Activated naive CD4-positive, alpha-beta T cell (primary cell): Measurements from ENCODE around the gene NT5C2.
"Not testable (repeated sequence)": the region's sequence is repeated elsewhere in the genome, so short reads cannot be mapped to it uniquely, and the experiment has no call there.

Experiments used
- DNase-seq, 4 experiments: peaks; one replicate each; lab custom pipeline; 2025; lab: John Stamatoyannopoulos, UW

Gene NT5C2

DNA sequence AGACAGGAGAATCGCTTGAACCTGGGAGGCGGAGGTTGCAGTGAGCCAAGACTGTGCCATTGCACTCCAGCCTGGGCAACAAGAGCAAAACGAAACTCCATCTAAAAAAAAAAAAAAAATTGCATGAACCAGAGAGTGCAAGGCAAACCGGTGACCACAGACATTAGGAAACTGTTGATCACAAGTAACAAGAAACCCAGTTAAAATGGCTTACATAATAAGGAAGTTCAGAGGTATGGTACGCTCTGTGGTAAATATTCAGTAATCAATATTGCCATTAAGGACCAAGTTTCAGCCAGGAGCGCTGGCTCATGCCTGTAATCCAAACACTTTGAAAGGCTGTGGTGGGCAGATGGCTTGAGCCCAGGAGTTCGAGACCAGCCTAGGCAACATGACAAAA is 9.2 kb upstream of the NT5C2 start:
- DNase-seq: no peak

- no peak for DNase-seq
These were observed 6.4 kb upstream of the NT5C2 start for GRCh38 chr10:103199488-103199887.

- DNase-seq: no peak
These were observed 5.6 kb upstream of the NT5C2 start for GRCh38 chr10:103198648-103199047.

DNA sequence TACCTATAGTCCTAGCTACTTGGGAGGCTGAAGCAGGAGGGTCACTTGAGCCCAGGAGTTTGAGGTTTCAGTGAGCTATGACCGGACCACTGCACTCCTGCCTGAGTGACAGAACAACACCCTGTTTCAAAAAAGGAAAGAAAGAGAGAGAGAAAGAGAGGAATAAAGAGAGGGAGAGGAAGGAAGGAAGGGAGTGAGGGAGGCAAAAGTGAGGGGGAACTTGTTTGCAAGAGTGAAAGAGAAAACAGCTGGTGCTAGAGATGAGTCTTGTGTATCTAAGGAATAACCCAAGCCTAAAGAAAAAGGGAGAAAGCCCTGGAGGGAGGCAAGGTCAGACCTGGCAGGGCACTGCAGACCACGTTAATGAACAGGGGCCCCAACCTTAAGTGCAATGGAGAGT is 4.8 kb upstream of the NT5C2 start:
- no peak for DNase-seq

- no peak for DNase-seq
These were observed 4.1 kb upstream of the NT5C2 start for GRCh38 chr10:103197174-103197573.

GRCh38 chr10:103196516-103196915 is 3.4 kb upstream of the NT5C2 start:
- DNase-seq: no peak

DNA sequence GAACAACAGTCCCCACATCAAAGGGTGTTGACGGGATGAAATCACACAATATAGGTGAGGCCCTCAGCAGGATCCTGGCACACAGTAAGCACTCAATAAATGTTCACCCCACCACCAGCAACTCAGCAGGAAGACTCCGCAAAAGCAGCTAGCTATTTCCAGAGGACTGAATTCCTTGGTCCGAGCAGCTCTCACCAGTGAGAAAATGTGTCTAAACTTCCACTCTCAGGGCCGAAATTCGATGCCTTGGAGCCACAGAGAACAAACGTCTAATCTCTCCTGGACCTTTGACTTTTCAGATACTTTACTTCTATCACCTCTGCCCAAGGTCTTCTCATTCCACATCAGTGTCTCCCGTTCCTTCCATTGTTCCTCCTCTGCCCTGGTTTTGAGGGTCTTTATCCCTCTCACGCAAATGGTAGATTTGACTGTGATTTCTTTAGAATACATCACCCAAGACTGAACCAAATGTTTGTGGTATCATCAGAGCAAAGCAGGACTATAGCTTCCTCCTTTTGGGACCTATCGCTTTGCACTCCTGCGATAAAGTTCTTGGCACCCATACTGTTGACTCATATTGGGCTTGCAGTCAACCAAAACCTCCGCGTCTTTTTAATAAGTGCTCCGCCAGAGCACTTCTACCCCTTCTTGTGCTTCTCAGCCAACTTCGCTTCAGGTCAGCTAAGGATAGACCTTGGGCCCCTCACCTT is 903 bp upstream of the NT5C2 start:
- no peak for DNase-seq

DNA sequence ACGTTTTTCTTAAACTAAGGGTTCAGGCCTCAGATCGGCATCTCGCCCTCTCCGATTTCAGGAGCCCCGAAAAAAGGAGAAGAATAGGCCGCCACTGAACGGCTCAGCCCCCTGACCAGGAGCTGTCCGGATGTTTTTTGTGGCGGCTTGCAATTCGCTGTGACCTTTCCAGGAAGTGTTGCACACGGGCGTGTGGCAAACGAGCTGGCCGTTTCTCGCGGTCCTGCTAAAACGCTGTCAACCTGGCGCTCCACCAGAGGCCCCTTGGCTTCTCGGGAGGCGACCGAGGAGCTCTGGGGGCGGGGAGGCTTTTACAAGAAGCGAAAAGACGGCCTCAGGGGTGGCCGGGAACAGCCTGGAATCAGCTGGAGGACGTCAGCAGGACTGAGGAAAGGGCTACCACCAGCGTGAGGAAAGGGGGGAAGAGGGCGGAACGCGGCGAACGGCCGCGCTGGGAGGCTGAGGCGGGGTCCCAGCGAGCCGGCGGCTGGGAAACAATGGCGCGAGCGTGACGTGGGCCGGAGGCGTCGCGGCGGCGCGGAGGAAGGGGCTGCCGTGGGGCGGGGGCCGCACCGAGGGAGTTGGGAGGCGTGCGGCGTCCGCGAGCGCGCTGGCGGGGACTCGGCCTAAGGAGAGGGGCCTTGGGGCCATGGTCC is 493 bp downstream of the NT5C2 start:
- peak; percentile 28 to 69 (median 40) for DNase-seq

DNA sequence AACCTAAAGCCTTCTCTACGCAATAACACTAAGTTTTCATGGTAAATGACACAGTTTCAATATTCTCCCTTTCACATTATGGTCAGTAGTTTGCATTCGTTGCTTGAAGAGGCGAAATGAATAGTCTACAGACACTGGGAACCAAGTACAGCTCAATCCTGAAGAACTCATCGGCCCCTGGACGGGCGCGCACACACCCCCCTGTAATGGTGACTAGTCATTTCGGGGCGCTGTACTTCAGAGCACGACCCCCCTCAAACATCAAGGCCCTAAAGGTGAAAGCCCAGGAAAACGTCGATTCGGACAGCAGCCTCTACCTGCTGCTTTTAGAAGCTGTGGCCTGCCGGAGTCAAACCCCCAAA is 1.0 kb downstream of the NT5C2 start:
- no peak for DNase-seq

GRCh38 chr10:103191198-103191597 is 1.9 kb downstream of the NT5C2 start:
- not testable (repeated sequence) for DNase-seq

DNA sequence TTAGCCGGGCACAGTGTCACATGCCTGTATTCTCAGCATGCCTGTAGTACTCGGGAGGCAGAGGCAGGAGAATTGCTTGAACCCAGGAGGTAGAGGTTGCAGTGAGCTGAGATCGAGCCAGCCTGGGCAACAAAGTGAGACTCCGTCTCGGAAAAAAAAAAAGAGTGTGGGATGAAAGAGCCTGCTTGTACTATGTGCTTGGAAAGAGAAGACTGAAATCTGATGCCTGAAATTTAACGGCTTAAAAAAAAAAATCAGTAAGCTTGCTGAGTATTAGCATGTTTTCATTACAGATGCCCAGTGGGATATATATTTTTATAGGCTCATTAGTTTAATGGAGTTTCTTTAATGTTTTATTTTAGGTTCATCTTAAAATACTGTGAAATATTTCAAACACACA is 4.2 kb downstream of the NT5C2 start:
- DNase-seq: no peak

- DNase-seq: no peak
These were observed 6.9 kb downstream of the NT5C2 start for GRCh38 chr10:103186128-103186527.

DNA sequence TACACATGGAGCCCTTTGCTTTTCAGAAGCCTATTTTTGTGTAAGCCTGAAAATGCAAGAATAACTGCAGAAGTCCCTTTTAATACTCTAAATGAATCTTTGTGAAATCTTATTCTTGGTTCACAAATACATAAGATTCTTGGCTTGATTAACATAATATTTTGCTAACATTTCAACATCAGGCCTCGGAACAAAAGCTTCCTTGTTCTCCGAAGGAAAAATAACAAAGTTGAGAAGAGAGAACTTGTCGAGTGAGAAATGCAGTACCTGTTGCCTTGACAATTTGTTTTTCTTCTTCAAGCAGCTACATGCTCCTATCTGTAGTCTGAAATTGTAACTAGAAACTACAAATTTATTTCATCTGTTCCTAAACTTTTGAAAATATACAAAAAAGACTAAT is 8.5 kb downstream of the NT5C2 start:
- no peak for DNase-seq

GRCh38 chr10:103183991-103184451 is 9.1 kb downstream of the NT5C2 start:
- not testable (repeated sequence) for DNase-seq

- DNase-seq: no peak
These were observed 11.8 kb downstream of the NT5C2 start for GRCh38 chr10:103181244-103181643.

GRCh38 chr10:103180491-103180890 is 12.6 kb downstream of the NT5C2 start:
- no peak for DNase-seq

DNA sequence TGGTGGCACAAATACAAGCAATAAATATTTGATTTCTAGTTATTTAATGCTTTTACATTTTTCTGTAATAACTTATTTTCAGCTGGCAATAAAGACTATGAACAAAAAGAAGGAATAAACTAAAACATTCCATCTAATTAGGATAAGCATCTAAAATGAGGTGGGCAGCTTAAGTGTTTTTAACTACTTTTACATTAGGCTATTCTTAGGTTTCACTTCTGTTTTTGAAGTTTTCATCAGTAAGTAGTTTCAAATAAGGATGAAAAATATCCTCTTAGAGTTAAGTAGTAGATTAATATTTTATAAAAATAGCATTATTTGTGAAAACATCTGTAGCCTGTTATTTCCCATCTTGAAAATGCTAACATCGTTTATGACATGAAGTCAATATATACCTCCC is 15.9 kb downstream of the NT5C2 start:
- no peak for DNase-seq

DNA sequence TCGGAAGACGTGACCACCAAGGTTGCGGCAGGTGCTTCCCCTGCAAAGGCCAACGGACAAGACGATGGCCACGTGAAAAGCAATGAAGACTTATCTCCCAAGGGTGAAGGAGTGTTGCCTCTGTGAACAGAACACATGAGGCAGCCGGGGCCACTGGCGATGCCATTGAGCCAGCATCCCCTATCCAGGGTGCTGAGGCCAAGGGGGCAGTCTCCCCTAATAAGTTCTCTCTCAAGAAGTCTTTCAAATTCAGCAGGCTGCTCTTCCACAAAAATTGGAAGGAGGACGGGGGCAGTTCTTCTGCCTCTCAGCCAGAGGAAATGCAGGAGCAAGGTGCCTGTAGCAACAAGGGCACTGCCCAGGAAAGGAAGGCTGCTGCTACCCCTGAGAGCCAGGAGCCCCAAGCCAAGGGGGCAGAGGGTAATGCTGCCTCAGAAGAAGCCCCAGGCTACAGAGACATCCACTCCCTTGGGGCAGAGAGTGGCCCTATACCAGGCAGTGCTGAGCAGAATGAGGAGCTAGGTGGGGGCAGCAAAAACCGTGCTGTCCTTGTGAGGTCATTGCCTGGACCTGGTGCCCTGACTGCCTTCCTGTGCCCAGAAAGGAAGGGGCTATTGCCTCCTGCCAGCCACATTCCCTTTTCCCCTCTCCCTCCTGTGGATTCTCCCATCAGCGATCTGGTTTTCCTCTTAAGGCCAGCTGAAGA is 17.3 kb downstream of the NT5C2 start:
- DNase-seq: no peak

- DNase-seq: not testable (repeated sequence)
These were observed 18.7 kb downstream of the NT5C2 start for GRCh38 chr10:103174324-103174723.

DNA sequence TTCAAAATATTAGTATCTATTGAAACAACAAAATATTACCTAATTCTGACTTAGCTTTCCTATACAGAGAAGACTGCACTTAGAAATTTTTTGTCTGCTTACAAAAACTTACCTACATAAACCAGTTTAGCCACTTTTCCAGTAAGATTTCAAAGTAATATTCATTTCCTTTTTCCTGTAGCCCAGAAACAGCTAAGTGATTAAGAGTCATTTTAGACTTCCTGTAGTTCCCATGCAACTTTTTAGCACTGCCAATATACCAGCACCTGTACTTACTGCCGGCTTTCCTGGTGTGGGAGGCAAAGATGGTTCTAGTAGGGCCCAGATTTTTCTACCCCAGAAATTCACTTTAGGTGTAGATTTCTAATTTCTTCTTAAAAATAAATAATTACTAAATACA is 21.8 kb downstream of the NT5C2 start:
- DNase-seq: no peak

DNA sequence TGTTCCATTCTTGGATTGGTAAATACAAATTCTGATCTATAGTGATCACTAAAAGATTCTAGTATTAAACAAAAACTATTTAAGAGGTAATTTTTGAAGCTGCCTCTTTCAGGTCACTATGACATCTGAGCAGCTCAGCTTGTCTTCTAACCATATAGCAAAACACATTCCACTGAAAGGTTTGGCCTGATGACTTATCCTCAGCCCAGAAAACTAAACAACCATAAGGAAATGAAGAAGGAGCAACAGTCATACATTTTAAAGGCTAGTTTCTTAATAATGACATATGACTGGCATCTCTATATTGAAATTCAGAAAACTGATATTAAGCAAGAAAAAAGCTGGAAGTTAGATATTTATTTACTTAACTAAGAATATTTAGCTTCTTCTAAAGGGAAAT is 24.6 kb downstream of the NT5C2 start:
- no peak for DNase-seq

GRCh38 chr10:103167554-103167953 is 25.5 kb downstream of the NT5C2 start:
- not testable (repeated sequence) for DNase-seq

DNA sequence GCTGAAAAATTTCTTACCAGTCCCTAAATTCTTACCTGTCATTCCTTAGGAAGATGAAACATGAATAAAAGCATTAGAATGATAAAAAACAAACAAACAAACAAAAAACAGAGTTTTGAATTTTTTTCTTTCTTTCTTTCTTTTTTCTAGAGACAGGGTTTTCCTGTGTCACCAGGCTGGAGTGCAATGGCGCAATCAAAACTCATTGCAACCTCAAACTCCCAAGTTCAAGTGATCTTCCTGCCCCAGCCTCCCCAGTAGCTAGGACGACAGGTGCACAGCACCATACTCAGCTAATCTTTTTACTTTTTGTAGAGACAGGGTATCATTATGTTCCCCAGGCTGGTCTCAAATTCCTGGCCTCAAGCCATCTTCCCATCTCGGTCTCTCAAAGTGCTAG is 26.5 kb downstream of the NT5C2 start:
- DNase-seq: no peak
